ENCODE measurements around the gene CCDC117. TPM values are rescaled to one million over a fixed set of nuclear protein-coding genes. Genes with fewer than 3 reads are reported as not detected.
"Not testable (repeated sequence)": the region's sequence is repeated elsewhere in the genome, so short reads cannot be mapped to it uniquely, and the experiment has no call there.

Gene CCDC117, protein sequence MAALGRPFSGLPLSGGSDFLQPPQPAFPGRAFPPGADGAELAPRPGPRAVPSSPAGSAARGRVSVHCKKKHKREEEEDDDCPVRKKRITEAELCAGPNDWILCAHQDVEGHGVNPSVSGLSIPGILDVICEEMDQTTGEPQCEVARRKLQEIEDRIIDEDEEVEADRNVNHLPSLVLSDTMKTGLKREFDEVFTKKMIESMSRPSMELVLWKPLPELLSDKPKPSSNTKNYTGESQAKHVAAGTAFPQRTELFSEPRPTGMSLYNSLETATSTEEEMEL
- 19.9 TPM for polyA plus RNA-seq (2013, experiment 1 of 2)
- polyA plus RNA-seq (2013, experiment 2 of 2) = 23.4 TPM

DNA sequence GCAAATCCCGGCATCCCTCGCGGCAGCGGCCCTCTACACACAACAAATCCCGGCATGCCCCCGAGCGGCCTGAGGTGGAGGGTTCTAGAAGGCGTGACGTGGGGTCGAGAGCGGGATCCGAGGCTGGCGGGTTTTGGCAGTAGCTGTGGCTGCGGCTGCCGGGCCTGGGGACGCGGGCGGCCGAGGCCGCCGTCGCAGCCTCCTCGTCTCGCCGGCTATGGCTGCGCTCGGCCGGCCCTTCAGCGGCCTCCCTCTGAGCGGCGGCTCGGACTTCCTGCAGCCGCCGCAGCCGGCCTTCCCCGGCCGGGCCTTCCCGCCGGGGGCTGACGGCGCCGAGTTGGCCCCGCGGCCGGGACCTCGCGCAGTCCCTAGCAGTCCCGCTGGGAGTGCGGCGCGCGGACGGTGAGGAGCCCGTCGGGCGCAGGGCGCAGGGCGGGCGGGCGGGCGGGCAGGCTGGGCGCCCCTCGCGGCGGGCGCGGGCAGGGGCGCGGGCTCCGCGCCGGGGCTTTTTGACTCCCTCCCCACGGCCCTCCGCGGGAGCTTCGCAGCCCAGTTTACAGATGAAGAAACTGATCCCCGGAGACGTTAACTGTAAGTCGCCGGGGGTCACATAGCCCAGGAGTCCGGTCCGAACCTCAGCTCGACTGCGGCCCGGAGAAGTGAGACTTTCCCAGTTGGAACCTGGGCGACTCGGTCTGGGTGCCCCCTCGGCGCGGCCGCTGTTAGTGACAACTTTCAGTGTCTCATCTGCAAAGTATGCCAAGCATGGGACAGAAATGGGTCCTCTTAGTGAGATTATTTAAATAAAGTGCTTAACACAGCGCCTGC lies at the start of gene CCDC117:
CCDC117 (plus strand) TSS at position 63 of the 828 bp plus-strand sequence; CDS start at position 218, 155 bp downstream.
- under 1% methylated on average over 92 of the region's 92 CpGs for WGBS
- Histone ChIP-seq H3K27ac (ENCODE audit: low read depth, low read length) (peak within 1 kb of the TSS; percentile 88), H3K4me1 (ENCODE audit: insufficient read depth, low read length) (peaks cover 3% of the 10 kb centered on the region; the same call in 1 of the 2 replicates), H3K36me3 (ENCODE audit: insufficient read depth, low read length) (peaks cover 31% of the 10 kb centered on the region), H3K9ac (ENCODE audit: low read depth, low read length) (peak within 1 kb of the TSS; percentile 92), H3K27me3 (ENCODE audit: insufficient read depth, low read length) (no peaks in the 10 kb centered on the region), H3K4me3 (ENCODE audit: low read length) (peak within 1 kb of the TSS; percentile 81), H3K9me3 (ENCODE audit: insufficient read depth, low read depth, low read length) (no peaks in the 10 kb centered on the region)

- WGBS = 91% methylated on average over 1 of the region's 1 CpG
- H3K9ac ChIP-seq (ENCODE audit: low read depth, low read length) = no peak overlapping the region
These were observed 44.5 kb upstream of the CCDC117 start for GRCh38 chr22:28728002-28728401.

GRCh38 chr22:28728621-28729313 lies 43.7 kb upstream of the CCDC117 start:
- Histone ChIP-seq H3K27me3 (ENCODE audit: insufficient read depth, low read length) (no peaks in the 10 kb centered on the region), H3K27ac (ENCODE audit: low read depth, low read length) (no peak overlapping the region), H3K36me3 (ENCODE audit: insufficient read depth, low read length) (peaks cover 67% of the 10 kb centered on the region), H3K4me3 (ENCODE audit: low read length) (no peak overlapping the region), H3K9ac (ENCODE audit: low read depth, low read length) (no peak overlapping the region), H3K4me1 (ENCODE audit: insufficient read depth, low read length) (no peaks in the 10 kb centered on the region), H3K9me3 (ENCODE audit: insufficient read depth, low read depth, low read length) (no peaks in the 10 kb centered on the region)
- WGBS = 95% methylated on average over 9 of the region's 10 CpGs

More at GRCh38 chr22:28728002-28728401, 44.5 kb upstream of the CCDC117 start:
- Histone ChIP-seq H3K27ac (ENCODE audit: low read depth, low read length) (no peak overlapping the region), H3K4me3 (ENCODE audit: low read length) (no peak overlapping the region), H3K27me3 (ENCODE audit: insufficient read depth, low read length) (no peaks in the 10 kb centered on the region), H3K4me1 (ENCODE audit: insufficient read depth, low read length) (no peaks in the 10 kb centered on the region), H3K36me3 (ENCODE audit: insufficient read depth, low read length) (peaks cover 64% of the 10 kb centered on the region), H3K9me3 (ENCODE audit: insufficient read depth, low read depth, low read length) (no peaks in the 10 kb centered on the region)

DNA sequence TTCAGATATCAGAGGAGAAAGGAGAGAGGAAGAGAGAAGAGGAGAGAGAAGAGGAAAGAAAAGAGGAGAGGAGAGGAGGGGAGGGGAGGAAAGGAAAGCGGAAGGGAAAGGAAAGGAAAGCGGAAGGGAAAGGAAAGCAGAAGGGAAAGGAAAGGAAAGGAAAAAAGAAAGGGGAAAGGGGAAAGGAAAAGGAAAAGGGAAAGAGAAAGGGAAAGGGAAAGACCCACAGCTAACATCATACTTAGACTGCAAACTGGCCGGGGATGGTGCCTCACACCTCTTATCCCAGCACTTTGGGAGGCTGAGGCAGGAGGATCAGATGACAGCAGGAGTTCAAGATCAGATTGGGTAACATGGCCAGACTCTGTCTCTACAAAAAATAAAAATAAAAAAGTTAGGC lies 42.3 kb upstream of the CCDC117 start:
- H3K4me3 ChIP-seq (ENCODE audit: low read length) = no peak overlapping the region
- H3K9ac ChIP-seq (ENCODE audit: low read depth, low read length) = no peak overlapping the region
- no peaks in the 10 kb centered on the region for H3K9me3 ChIP-seq (ENCODE audit: insufficient read depth, low read depth, low read length)
- H3K27me3 ChIP-seq (ENCODE audit: insufficient read depth, low read length) = no peaks in the 10 kb centered on the region
- H3K36me3 ChIP-seq (ENCODE audit: insufficient read depth, low read length) = peaks cover 62% of the 10 kb centered on the region
- H3K4me1 ChIP-seq (ENCODE audit: insufficient read depth, low read length) = no peaks in the 10 kb centered on the region
- H3K27ac ChIP-seq (ENCODE audit: low read depth, low read length) = no peak overlapping the region
- 90% methylated on average over 3 of the region's 3 CpGs for WGBS

DNA sequence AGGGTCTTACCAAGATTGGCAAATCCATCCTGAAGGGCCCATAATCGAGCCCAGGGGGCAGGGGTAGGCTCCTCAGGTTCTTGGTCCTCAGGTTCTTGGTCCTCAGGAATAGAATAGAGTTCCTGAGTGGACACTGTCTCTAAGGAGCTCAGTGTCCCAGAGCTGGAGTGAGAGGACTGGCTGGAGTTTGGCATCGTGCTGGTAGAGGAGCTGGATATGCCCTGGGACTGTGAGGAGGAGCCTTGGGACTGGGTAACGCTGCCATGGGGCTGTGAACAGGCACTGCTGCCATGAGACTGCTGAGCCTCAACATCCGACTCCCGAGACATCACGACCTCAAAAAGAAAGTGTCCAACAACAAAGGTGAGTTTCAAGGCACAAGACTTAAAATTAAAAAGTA lies 38.1 kb upstream of the CCDC117 start:
- H3K4me3 ChIP-seq (ENCODE audit: low read length) = no peak overlapping the region
- peaks cover 26% of the 10 kb centered on the region for H3K4me1 ChIP-seq (ENCODE audit: insufficient read depth, low read length)
- peak overlapping the region; percentile 4; the same call in 1 of the 2 replicates for H3K27ac ChIP-seq (ENCODE audit: low read depth, low read length)
- 90% methylated on average over 6 of the region's 6 CpGs for WGBS
- H3K36me3 ChIP-seq (ENCODE audit: insufficient read depth, low read length) = peaks cover 34% of the 10 kb centered on the region
- H3K9ac ChIP-seq (ENCODE audit: low read depth, low read length) = no peak overlapping the region
- H3K9me3 ChIP-seq (ENCODE audit: insufficient read depth, low read depth, low read length) = no peaks in the 10 kb centered on the region
- H3K27me3 ChIP-seq (ENCODE audit: insufficient read depth, low read length) = no peaks in the 10 kb centered on the region

- Histone ChIP-seq H3K36me3 (ENCODE audit: insufficient read depth, low read length) (peaks cover 28% of the 10 kb centered on the region), H3K9ac (ENCODE audit: low read depth, low read length) (peak overlapping the region; percentile 16; the same call in 1 of the 2 replicates), H3K27me3 (ENCODE audit: insufficient read depth, low read length) (no peaks in the 10 kb centered on the region), H3K27ac (ENCODE audit: low read depth, low read length) (peak overlapping the region; percentile 78), H3K9me3 (ENCODE audit: insufficient read depth, low read depth, low read length) (no peaks in the 10 kb centered on the region), H3K4me3 (ENCODE audit: low read length) (peak overlapping the region; percentile 11; the same call in 1 of the 2 replicates), H3K4me1 (ENCODE audit: insufficient read depth, low read length) (peaks cover 26% of the 10 kb centered on the region)
- WGBS = 46% methylated on average over 7 of the region's 7 CpGs
These were observed 36.0 kb upstream of the CCDC117 start for GRCh38 chr22:28736301-28737155.

- Histone ChIP-seq H3K4me3 (ENCODE audit: low read length) (no peak overlapping the region), H3K4me1 (ENCODE audit: insufficient read depth, low read length) (peaks cover 26% of the 10 kb centered on the region), H3K27me3 (ENCODE audit: insufficient read depth, low read length) (no peaks in the 10 kb centered on the region), H3K9me3 (ENCODE audit: insufficient read depth, low read depth, low read length) (no peaks in the 10 kb centered on the region), H3K36me3 (ENCODE audit: insufficient read depth, low read length) (peaks cover 22% of the 10 kb centered on the region), H3K27ac (ENCODE audit: low read depth, low read length) (no peak overlapping the region), H3K9ac (ENCODE audit: low read depth, low read length) (no peak overlapping the region)
- 93% methylated on average over 3 of the region's 3 CpGs for WGBS
These were observed 34.8 kb upstream of the CCDC117 start for GRCh38 chr22:28737701-28738100.

DNA sequence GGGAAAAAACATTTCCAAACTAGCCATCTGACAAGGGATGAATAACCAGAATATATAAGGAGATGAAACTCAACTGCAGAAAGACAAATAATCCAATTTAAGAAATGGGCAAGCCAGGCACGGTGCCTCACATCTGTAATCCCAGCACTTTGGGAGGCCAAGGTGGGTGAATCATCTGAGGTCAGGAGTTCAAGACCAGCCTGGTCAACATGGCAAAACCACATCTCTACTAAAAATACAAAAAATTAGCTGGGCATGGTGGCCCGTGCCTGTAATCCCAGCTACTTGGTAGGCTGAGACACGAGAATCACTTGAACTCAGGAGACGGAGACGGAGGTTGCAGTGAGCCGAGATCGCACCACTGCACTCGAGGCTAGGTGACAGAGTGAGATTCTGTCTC lies 33.6 kb upstream of the CCDC117 start:
- H3K27ac ChIP-seq (ENCODE audit: low read depth, low read length); H3K9me3 ChIP-seq (ENCODE audit: insufficient read depth, low read depth, low read length); H3K4me3 ChIP-seq (ENCODE audit: low read length); H3K9ac ChIP-seq (ENCODE audit: low read depth, low read length); H3K27me3 ChIP-seq (ENCODE audit: insufficient read depth, low read length): not testable (repeated sequence)
- peaks cover 15% of the 10 kb centered on the region for H3K36me3 ChIP-seq (ENCODE audit: insufficient read depth, low read length)
- peaks cover 31% of the 10 kb centered on the region for H3K4me1 ChIP-seq (ENCODE audit: insufficient read depth, low read length)
- 94% methylated on average over 8 of the region's 8 CpGs for WGBS

GRCh38 chr22:28741200-28741784 lies 31.2 kb upstream of the CCDC117 start:
- Histone ChIP-seq H3K27ac (ENCODE audit: low read depth, low read length) (peak overlapping the region; percentile 74), H3K9me3 (ENCODE audit: insufficient read depth, low read depth, low read length) (no peaks in the 10 kb centered on the region), H3K9ac (ENCODE audit: low read depth, low read length) (peak overlapping the region; percentile 80), H3K4me3 (ENCODE audit: low read length) (peak overlapping the region; percentile 80), H3K27me3 (ENCODE audit: insufficient read depth, low read length) (no peaks in the 10 kb centered on the region), H3K4me1 (ENCODE audit: insufficient read depth, low read length) (peaks cover 26% of the 10 kb centered on the region), H3K36me3 (ENCODE audit: insufficient read depth, low read length) (peaks cover 30% of the 10 kb centered on the region)
- 17% methylated on average over 17 of the region's 18 CpGs for WGBS
